IMR-90 (cell line): ENCODE results near the gene TTBK2. TPM values are rescaled to one million over a fixed set of nuclear protein-coding genes. Genes with fewer than 3 reads are reported as not detected.
A peak's percentile ranks its signal among the peaks of the same experiment; 100 is the strongest.

Experiments used
- ATAC-seq: fragments of 200-7000 bp; cut with Tn5 transposase; 2 replicates; pipeline ENCODE4 v1.9.1; 2020; ENCODE audit warnings: low read depth, mild to moderate bottlenecking, moderate library complexity
- BruUV-seq: library from RNA; stranded (reverse); fragments of 400-500 nt; replicated peaks from 2 replicates; lab custom pipeline; 2021; lab: Mats Ljungman, UMichigan
- CTCF ChIA-PET: fragments of 300-600 bp; formaldehyde crosslinking; extraction: SDS; loops from one replicate; lab custom pipeline; 2021; ENCODE audit warnings: antibody characterized with exemption; lab: Yijun Ruan, JAX
- POLR2A ChIA-PET: fragments of 300-600 bp; sonication (Branson Sonifier 250); formaldehyde crosslinking; loops from one replicate; lab custom pipeline; 2022; ENCODE audit warnings: antibody characterized with exemption; ENCODE audit not compliant: unreplicated experiment; lab: Charles Lee
- DNase-seq: peaks from one replicate; pipeline ENCODE4 v3.0.0; 2013
- H2AFZ ChIP-seq: replicated peaks from 2 replicates; pipeline ENCODE3; 2013; ENCODE audit warnings: low read length, mild to moderate bottlenecking; ENCODE audit not compliant: poor library complexity
- H2AK5ac ChIP-seq: 2 replicates; pipeline ENCODE4 v1.6.1; 2013; ENCODE audit warnings: low read depth, low read length, inconsistent platforms
- H2AK9ac ChIP-seq: replicated peaks from 2 replicates; pipeline ENCODE3; 2013; ENCODE audit warnings: mild to moderate bottlenecking, low read depth, low read length, moderate library complexity; ENCODE audit not compliant: poor library complexity
- H2BK120ac ChIP-seq: 2 replicates; pipeline ENCODE4 v1.6.1; 2013; ENCODE audit warnings: low read depth, low read length, inconsistent platforms
- H2BK15ac ChIP-seq: 3 replicates; pipeline ENCODE4 v1.6.1; 2013; ENCODE audit warnings: low read depth, low read length, inconsistent platforms
- H2BK20ac ChIP-seq: 2 replicates; pipeline ENCODE4 v1.6.1; 2013; ENCODE audit warnings: low read depth, mild to moderate bottlenecking, inconsistent platforms, low read length, moderate library complexity
- H2BK5ac ChIP-seq: 2 replicates; pipeline ENCODE4 v1.6.1; 2013; ENCODE audit warnings: mild to moderate bottlenecking, low read depth, low read length, inconsistent platforms; ENCODE audit not compliant: poor library complexity, severe bottlenecking
- H3K14ac ChIP-seq: replicated peaks from 2 replicates; pipeline ENCODE4 v1.6.1; 2013; ENCODE audit warnings: low read depth, low read length, inconsistent platforms
- H3K18ac ChIP-seq: 2 replicates; pipeline ENCODE4 v1.6.1; 2013; ENCODE audit warnings: low read depth, low read length, control low read depth
- H3K23ac ChIP-seq: 2 replicates; pipeline ENCODE4 v1.6.1; 2013; ENCODE audit warnings: low read depth, low read length, inconsistent platforms
- H3K27ac ChIP-seq: 2 replicates; pipeline ENCODE4 v1.5.1; 2013; ENCODE audit warnings: mild to moderate bottlenecking, control low read depth, low read length; ENCODE audit not compliant: insufficient read depth
- H3K27me3 ChIP-seq: 2 replicates; pipeline ENCODE4 v1.6.1; 2013; ENCODE audit warnings: low read length; ENCODE audit not compliant: control insufficient read depth, insufficient read depth
- H3K36me3 ChIP-seq: 2 replicates; pipeline ENCODE4 v1.6.1; 2013; ENCODE audit warnings: low read length, mixed read lengths; ENCODE audit not compliant: control insufficient read depth, insufficient read depth
- H3K4ac ChIP-seq: 2 replicates; pipeline ENCODE4 v1.6.1; 2013; ENCODE audit warnings: low read depth, low read length, inconsistent platforms
- H3K4me1 ChIP-seq: 2 replicates; pipeline ENCODE4 v1.6.1; 2013; ENCODE audit warnings: low read length, mixed read lengths; ENCODE audit not compliant: control insufficient read depth, insufficient read depth
- H3K4me2 ChIP-seq: 2 replicates; pipeline ENCODE4 v1.6.1; 2013; ENCODE audit warnings: low read depth, mild to moderate bottlenecking, control low read depth, low read length, moderate library complexity
- H3K4me3 ChIP-seq: 2 replicates; pipeline ENCODE4 v1.5.1; 2013; ENCODE audit warnings: low read depth, mild to moderate bottlenecking, control low read depth, low read length, moderate library complexity; ENCODE audit not compliant: insufficient read depth
- H3K56ac ChIP-seq: 2 replicates; pipeline ENCODE4 v1.6.1; 2013; ENCODE audit warnings: low read length, inconsistent platforms; ENCODE audit not compliant: insufficient read depth; ENCODE audit errors: extremely low read depth
- H3K79me1 ChIP-seq, 2 experiments: 2 replicates each; pipeline ENCODE4 v1.6.1; 2013; ENCODE audit warnings: low read length in 2 of 2, inconsistent platforms in 1 of 2, low read depth in 1 of 2
- H3K9ac ChIP-seq: 2 replicates; pipeline ENCODE4 v1.6.1; 2013; ENCODE audit warnings: low read depth, low read length, control low read depth
- H3K9me1 ChIP-seq: 2 replicates; pipeline ENCODE4 v1.6.1; 2013; ENCODE audit warnings: low read length, inconsistent platforms; ENCODE audit not compliant: insufficient read depth
- H3K9me3 ChIP-seq: 2 replicates; pipeline ENCODE4 v1.6.1; 2013; ENCODE audit warnings: low read length; ENCODE audit not compliant: control insufficient read depth, insufficient read depth
- H4K20me1 ChIP-seq: 2 replicates; pipeline ENCODE4 v1.6.1; 2013; ENCODE audit warnings: low read length, inconsistent platforms; ENCODE audit not compliant: insufficient read depth
- H4K5ac ChIP-seq: 2 replicates; pipeline ENCODE4 v1.6.1; 2013; ENCODE audit warnings: mild to moderate bottlenecking, low read depth, low read length, control low read depth
- H4K8ac ChIP-seq, 2 experiments: 2 replicates each; pipeline ENCODE4 v1.6.1; 2013; ENCODE audit warnings: low read depth in 2 of 2, low read length in 2 of 2, control low read depth in 1 of 2, inconsistent platforms in 1 of 2
- H4K91ac ChIP-seq: 2 replicates; pipeline ENCODE4 v1.6.1; 2013; ENCODE audit warnings: low read depth, low read length, inconsistent platforms; ENCODE audit not compliant: insufficient read depth
- CEBPB ChIP-seq: IDR thresholded peaks from 2 replicates; pipeline ENCODE4 v1.6.1; 2012; ENCODE audit warnings: low read depth, low read length, improper control_type of control experiment
- CTCF ChIP-seq: conservative IDR thresholded peaks from 2 replicates; pipeline ENCODE4 v1.5.1; 2012; ENCODE audit warnings: mild to moderate bottlenecking, low read depth, low read length, improper control_type of control experiment
- MAFK ChIP-seq: IDR thresholded peaks from 2 replicates; pipeline ENCODE4 v1.6.1; 2012; ENCODE audit warnings: low read depth, low read length, improper control_type of control experiment
- MAZ ChIP-seq: IDR thresholded peaks from 2 replicates; pipeline ENCODE4 v1.6.1; 2012; ENCODE audit warnings: low read depth, mild to moderate bottlenecking, low read length, improper control_type of control experiment, moderate library complexity, borderline replicate concordance
- POLR2A ChIP-seq: IDR thresholded peaks from 2 replicates; pipeline ENCODE4 v1.6.1; 2012; ENCODE audit warnings: mild to moderate bottlenecking, low read depth, low read length
- RAD21 ChIP-seq: IDR thresholded peaks from 2 replicates; pipeline ENCODE4 v1.6.1; 2012; ENCODE audit warnings: low read length, improper control_type of control experiment
- SMC3 ChIP-seq: fragments of 150-350 bp; IDR thresholded peaks from 2 replicates; pipeline ENCODE4 v1.6.1; 2016; ENCODE audit warnings: low read depth, mild to moderate bottlenecking, antibody characterized with exemption, low read length, moderate library complexity
- WGBS, 2 experiments: methylation state at CpG; one replicate each; pipeline versions ENCODE4 v1.1.5 to v1.1.7; 2013; ENCODE audit warnings: missing lambda C conversion rate in 2 of 2; ENCODE audit not compliant: insufficient read length in 1 of 2; ENCODE audit errors: extremely low coverage in 2 of 2; 5-methylcytosine and 5-hydroxymethylcytosine counted together
- dilution Hi-C: fragments of 300-500 bp; cut with HindIII; formaldehyde crosslinking; loops from one replicate; pipeline ENCODE4 v1.14.3; 2018; ENCODE audit warnings: low sequenced_read_pairs; ENCODE audit not compliant: unreplicated experiment
- in situ Hi-C: fragments of 300-500 bp; cut with MboI; formaldehyde crosslinking; loops from 3 replicates; pipeline ENCODE4 v1.14.3; 2019; ENCODE audit warnings: low sequenced_read_pairs, inconsistent platforms, mixed read lengths
- intact Hi-C: fragments of 100-400 bp; cut with micrococcal nuclease; formaldehyde crosslinking; loops from 2 replicates; pipeline ENCODE4 v1.10.0; 2022
- polyA plus RNA-seq, 3 experiments: library from polyadenylated mRNA; depleted of rRNA; stranded (reverse); fragments of >200 nt; gene quantifications; 2 replicates each; pipeline ENCODE4 v1.2.3, GENCODE V29; 2012; ENCODE audit warnings: low replicate concordance in 1 of 3
- total RNA-seq: library from RNA; depleted of rRNA; stranded (reverse); fragments of >200 nt; gene quantifications from 2 replicates; pipeline ENCODE4 v1.2.3, GENCODE V29; 2012
- TF ChIP-seq, protein P1 (sequence below): fragments of 150-350 bp; IDR thresholded peaks from 2 replicates; pipeline ENCODE4 v1.6.1; 2016; ENCODE audit warnings: low read depth, mild to moderate bottlenecking, low read length, moderate library complexity, borderline replicate concordance

Gene TTBK2
- total and polyA plus RNA-seq, 2 of the 4 experiments (the other 2 are of a cell fraction) = 2.4 to 3.2 TPM

- ChIA-PET POLR2A (no interaction called here), CTCF (interaction anchor here (1.4 kb wide), 1 partner anchor 191 kb away, joined by 5 read pairs; no protein-coding TSS in a partner anchor)
- dilution Hi-C loops = no loop called here
- H3K36me3 ChIP-seq = peaks cover 43% of the 10 kb centered on the region
- peak overlapping the region; percentile 95 for H2AK9ac ChIP-seq
- DNase-seq (no peak), ATAC-seq (no peak)
- H3K27me3 ChIP-seq = no peaks in the 10 kb centered on the region
- TF ChIP-seq, protein P1, sequence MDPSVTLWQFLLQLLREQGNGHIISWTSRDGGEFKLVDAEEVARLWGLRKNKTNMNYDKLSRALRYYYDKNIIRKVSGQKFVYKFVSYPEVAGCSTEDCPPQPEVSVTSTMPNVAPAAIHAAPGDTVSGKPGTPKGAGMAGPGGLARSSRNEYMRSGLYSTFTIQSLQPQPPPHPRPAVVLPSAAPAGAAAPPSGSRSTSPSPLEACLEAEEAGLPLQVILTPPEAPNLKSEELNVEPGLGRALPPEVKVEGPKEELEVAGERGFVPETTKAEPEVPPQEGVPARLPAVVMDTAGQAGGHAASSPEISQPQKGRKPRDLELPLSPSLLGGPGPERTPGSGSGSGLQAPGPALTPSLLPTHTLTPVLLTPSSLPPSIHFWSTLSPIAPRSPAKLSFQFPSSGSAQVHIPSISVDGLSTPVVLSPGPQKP = no peak
- TF ChIP-seq RAD21 (no peak), CTCF (no peak), MAFK (no peak), SMC3 (no peak), MAZ (no peak), POLR2A (no peak), CEBPB (no peak)
- H3K23ac ChIP-seq = peak overlapping the region; percentile 81
- 100% methylated on average over 1 of the region's 19 CpGs; no CpG with 5 or more reads in 1 of the 2 experiments for WGBS, 2 experiments
- peaks cover 8% of the 10 kb centered on the region for H3K4me1 ChIP-seq
- peaks cover 11% of the 10 kb centered on the region; the same call in 1 of the 2 replicates for H3K9me1 ChIP-seq
- no peaks in the 10 kb centered on the region for H3K9me3 ChIP-seq
- peak overlapping the region; percentile 100 for H2AFZ ChIP-seq
- peak overlapping the region; percentile 90 for H3K4me3 ChIP-seq
- H4K91ac ChIP-seq = no peak overlapping the region
- H3K9ac ChIP-seq = peak overlapping the region; percentile 61
- H4K8ac ChIP-seq = no peak overlapping the region
- H4K20me1 ChIP-seq = peaks cover 11% of the 10 kb centered on the region
- H2BK20ac ChIP-seq = no peak overlapping the region
- intact Hi-C loops = loop anchor here (1.0 kb wide), 1 partner anchor 191 kb away; no protein-coding TSS in a partner anchor
- no TSS peak for BruUV-seq
- no peak overlapping the region for H3K18ac ChIP-seq
- peaks cover 20 to 22% of the 10 kb centered on the region in 2 experiments for H3K79me1 ChIP-seq
- peak overlapping the region; percentile 34 for H3K27ac ChIP-seq
- no peak overlapping the region for H2BK5ac ChIP-seq
- H3K4me2 ChIP-seq = peak overlapping the region; percentile 73
- H2BK120ac ChIP-seq = no peak overlapping the region
- H2BK15ac ChIP-seq = no peak overlapping the region
- H3K4ac ChIP-seq = no peak overlapping the region
- H3K14ac ChIP-seq = peak overlapping the region; percentile 2; the same call in 1 of the 2 replicates
- H4K5ac ChIP-seq = no peak overlapping the region
- H2AK5ac ChIP-seq = peak overlapping the region; percentile 43
- in situ Hi-C loops = no loop called here
- no peak overlapping the region for H3K56ac ChIP-seq
These were observed 185.0 kb downstream of the TTBK2 start for GRCh38 chr15:42735382-42736165.
